PFSK-1 (cell line): Measurements from ENCODE around the gene SCRN2.

Experiments
- FOXP2 ChIP-seq: optimal IDR thresholded peaks from 2 replicates; pipeline ENCODE3; 2011; ENCODE audit warnings: borderline replicate concordance, control low read depth, inconsistent platforms; ENCODE audit not compliant: insufficient read depth; ENCODE audit errors: extremely low read length, extremely low read depth
- POLR2AphosphoS5 ChIP-seq: IDR thresholded peaks from 2 replicates; pipeline ENCODE4 v1.6.1; 2012; ENCODE audit warnings: low read depth, mild to moderate bottlenecking, control low read depth, low read length, moderate library complexity
- REST ChIP-seq, 2 experiments: IDR thresholded peaks; 2 replicates each; pipeline versions ENCODE4 v1.6.1 to v1.8.0; 2011 to 2012; ENCODE audit warnings: low read depth in 2 of 2, low read length in 2 of 2, control low read depth in 1 of 2, inconsistent platforms in 1 of 2, mild to moderate bottlenecking in 1 of 2, moderate library complexity in 1 of 2; ENCODE audit not compliant: insufficient read depth in 1 of 2
- SIN3A ChIP-seq: IDR thresholded peaks from 2 replicates; pipeline ENCODE4 v1.6.1; 2012; ENCODE audit warnings: mild to moderate bottlenecking, low read length, moderate library complexity, borderline replicate concordance; ENCODE audit not compliant: insufficient read depth
- TAF1 ChIP-seq: IDR thresholded peaks from 2 replicates; pipeline ENCODE4 v1.6.1; 2012; ENCODE audit warnings: low read length, control low read depth, borderline replicate concordance; ENCODE audit not compliant: insufficient read depth

SCRN2 gene

GRCh38 chr17:47840001-47840741 is 902 bp downstream of the SCRN2 start:
- TF ChIP-seq TAF1 (no peak), FOXP2 (no peak), REST (IDR thresholded peaks at IDR 0.05; ENCODE audit: insufficient read depth in 1 of 2, low read depth in 2 of 2, low read length in 2 of 2) (no peak), SIN3A (no peak), POLR2AphosphoS5 (no peak)

DNA sequence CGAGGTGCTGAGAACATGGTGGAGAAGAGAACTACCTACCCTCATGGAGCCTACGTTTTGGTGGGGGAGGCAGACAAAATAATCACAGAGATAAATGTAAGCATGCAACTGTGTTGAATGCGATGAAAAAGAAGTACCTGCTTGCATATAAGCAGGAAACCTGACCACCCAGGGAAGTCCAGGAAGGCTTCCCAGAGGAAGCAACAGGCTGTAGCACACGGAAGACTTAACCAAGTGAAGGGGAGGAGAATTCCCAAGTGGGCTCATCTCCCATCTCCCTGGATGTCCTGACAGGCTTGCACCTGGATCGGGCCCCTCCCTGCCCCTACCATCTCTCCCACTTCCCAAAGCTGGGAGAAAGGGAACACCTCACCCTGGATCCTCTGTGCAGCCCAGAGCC is 2.0 kb downstream of the SCRN2 start:
- TF ChIP-seq POLR2AphosphoS5 (no peak), SIN3A (no peak), REST (IDR thresholded peaks at IDR 0.05; ENCODE audit: insufficient read depth in 1 of 2, low read depth in 2 of 2, low read length in 2 of 2) (no peak), FOXP2 (no peak), TAF1 (no peak)

DNA sequence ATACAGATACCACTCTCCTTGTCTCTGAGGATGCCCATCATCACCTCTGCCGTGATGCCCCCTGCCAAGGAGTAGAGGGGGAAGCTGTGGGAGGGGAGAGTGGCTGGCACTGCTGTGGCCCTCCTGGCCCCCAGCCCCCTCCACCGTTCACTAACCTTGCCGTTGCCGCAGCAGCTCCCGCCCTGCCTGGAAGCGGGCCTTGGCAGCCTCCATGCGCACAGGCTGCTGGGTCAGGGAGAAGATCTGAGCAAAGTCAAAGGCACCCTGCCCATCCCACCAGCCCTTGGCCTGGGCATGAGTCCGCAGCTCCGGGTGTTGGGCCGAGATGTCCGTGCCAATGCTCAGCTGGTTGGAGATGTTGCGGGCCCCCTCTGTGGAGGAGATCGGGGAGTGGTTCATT is 2.4 kb downstream of the SCRN2 start:
- TF ChIP-seq TAF1 (no peak), POLR2AphosphoS5 (no peak), REST (IDR thresholded peaks at IDR 0.05; ENCODE audit: insufficient read depth in 1 of 2, low read depth in 2 of 2, low read length in 2 of 2) (no peak), SIN3A (no peak), FOXP2 (no peak)

DNA sequence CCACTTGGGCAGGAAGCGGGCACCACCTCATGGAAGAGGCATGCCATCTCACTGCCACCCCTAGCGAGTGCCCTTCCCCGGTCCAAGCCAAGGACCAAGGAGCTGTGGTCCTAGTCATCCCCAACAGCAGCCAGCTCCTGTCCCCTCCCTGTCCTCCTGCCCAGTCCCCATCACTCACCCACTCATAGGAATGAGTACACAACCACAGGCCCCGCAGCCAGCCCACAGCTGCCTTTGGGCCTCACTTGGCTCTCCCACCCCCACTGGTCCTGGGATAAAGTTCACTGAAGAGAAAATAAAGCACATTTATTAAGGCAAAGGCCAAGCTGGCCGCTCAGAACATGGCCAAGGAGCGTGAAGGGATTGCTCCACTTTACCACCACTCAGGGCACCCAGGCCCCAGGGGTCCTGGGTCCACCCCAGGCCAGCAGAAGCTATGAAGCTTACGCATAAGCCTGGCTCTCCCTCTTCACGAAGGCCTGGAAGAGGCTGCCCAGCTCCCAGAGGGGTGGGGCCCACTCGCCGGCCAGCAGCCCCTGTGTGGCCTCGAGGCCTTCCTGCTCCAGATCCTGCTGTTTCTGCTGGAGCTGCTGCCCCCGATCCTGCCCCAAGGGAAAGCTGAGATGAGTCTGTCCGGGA is 3.6 kb downstream of the SCRN2 start:
- TF ChIP-seq SIN3A = no peak
- TF ChIP-seq REST (IDR thresholded peaks at IDR 0.05; ENCODE audit: insufficient read depth in 1 of 2, low read depth in 2 of 2, low read length in 2 of 2) = no peak
- no peak for TF ChIP-seq TAF1

- no peak for TF ChIP-seq SIN3A
- TF ChIP-seq TAF1 = no peak
- no peak for TF ChIP-seq POLR2AphosphoS5
- TF ChIP-seq REST (IDR thresholded peaks at IDR 0.05; ENCODE audit: insufficient read depth in 1 of 2, low read depth in 2 of 2, low read length in 2 of 2) = no peak
- no peak for TF ChIP-seq FOXP2
Measured at GRCh38 chr17:47836601-47837000, 4.5 kb downstream of the SCRN2 start.
